COLO829 (cell line): Measurements from ENCODE around the gene SLC43A3.

Experiments
- DNase-seq: peaks from one replicate; pipeline ENCODE4 v3.0.0; 2012; ENCODE audit warnings: low spot score

Gene SLC43A3

GRCh38 chr11:57426929-57427726 is at the start of gene SLC43A3:
TSS of gene SLC43A3 (minus strand) at chr11:57427121. CDS start at chr11:57426172, 949 bp downstream.
- peak; percentile 31 for DNase-seq

- DNase-seq: no peak
Measured at GRCh38 chr11:57476047-57476756, 49.3 kb upstream of the SLC43A3 start.

- no peak for DNase-seq
Measured at GRCh38 chr11:57475671-57476046, 48.7 kb upstream of the SLC43A3 start.

GRCh38 chr11:57475191-57475590 is 48.3 kb upstream of the SLC43A3 start:
- no peak for DNase-seq

GRCh38 chr11:57474803-57475115 is 47.8 kb upstream of the SLC43A3 start:
- no peak for DNase-seq

- no peak for DNase-seq
Measured at GRCh38 chr11:57474017-57474802, 47.3 kb upstream of the SLC43A3 start.

GRCh38 chr11:57473285-57473841 is 46.4 kb upstream of the SLC43A3 start:
- no peak for DNase-seq

GRCh38 chr11:57471496-57471895 is 44.6 kb upstream of the SLC43A3 start:
- DNase-seq: no peak

GRCh38 chr11:57469268-57469667 is 42.3 kb upstream of the SLC43A3 start:
- DNase-seq: no peak

GRCh38 chr11:57468276-57468675 is 41.4 kb upstream of the SLC43A3 start:
- no peak for DNase-seq

GRCh38 chr11:57467508-57468157 is 40.7 kb upstream of the SLC43A3 start:
- DNase-seq: no peak

- DNase-seq: no peak
Measured at GRCh38 chr11:57466680-57467079, 39.8 kb upstream of the SLC43A3 start.

- no peak for DNase-seq
Measured at GRCh38 chr11:57464539-57465181, 37.7 kb upstream of the SLC43A3 start.

GRCh38 chr11:57463671-57464538 is 37.0 kb upstream of the SLC43A3 start:
- DNase-seq: no peak

GRCh38 chr11:57462597-57462996 is 35.7 kb upstream of the SLC43A3 start:
- DNase-seq: no peak

- no peak for DNase-seq
Measured at GRCh38 chr11:57461841-57462489, 35.0 kb upstream of the SLC43A3 start.

GRCh38 chr11:57460758-57461749 is 34.1 kb upstream of the SLC43A3 start:
- no peak for DNase-seq

- DNase-seq: peak; percentile 74
Measured at GRCh38 chr11:57460022-57460757, 33.3 kb upstream of the SLC43A3 start, which contains the start of gene RTN4RL2. TSS of gene RTN4RL2 (plus strand) at chr11:57460528. CDS start at chr11:57460866, 338 bp downstream.
